Measurements from ENCODE around the gene ALS2CL.

- TF ChIP-seq POLR2A (IDR thresholded peaks at IDR 0.05; ENCODE audit: low read depth, low read length) (no peak), POLR2AphosphoS5 (IDR thresholded peaks at IDR 0.05; ENCODE audit: low read depth, low read length) (no peak)
Observed at GRCh38 chr3:46678280-46678679, 15.2 kb downstream of the ALS2CL start.

Measured in GM12892 (cell line).